SK-N-SH (cell line): Measurements from ENCODE around the gene HYCC1. TPM values are rescaled to one million over a fixed set of nuclear protein-coding genes. Genes with fewer than 3 reads are reported as not detected.

ENCODE experiments used
- CTCF ChIA-PET: fragments of 300-600, 350-600 bp; formaldehyde crosslinking; extraction: SDS; loops from one replicate; lab custom pipeline; 2021; lab: Yijun Ruan, JAX
- POLR2A ChIA-PET: fragments of 350-600 bp; sonication (Branson Sonifier 250); formaldehyde crosslinking; extraction: SDS; loops from one replicate; lab custom pipeline; 2020; ENCODE audit warnings: antibody characterized with exemption, inconsistent platforms; lab: Yijun Ruan, JAX
- DNase-seq: peaks from one replicate; pipeline ENCODE4 v3.0.0; 2012
- H2AFZ ChIP-seq: fragments of 200-600 bp; sonication (generic); 2 replicates; pipeline ENCODE4 v1.8.1; 2016; ENCODE audit warnings: antibody characterized with exemption, mild to moderate bottlenecking, low read depth
- H3F3A ChIP-seq: fragments of 200-600 bp; sonication (generic); replicated peaks from 2 replicates; pipeline ENCODE3; 2016; ENCODE audit warnings: antibody characterized with exemption, mild to moderate bottlenecking; ENCODE audit not compliant: insufficient read depth
- H3K27ac ChIP-seq, 2 experiments: fragments of 200-500 bp in 1 of 2; fragments of 200-600 bp in 1 of 2; sonication (Bioruptor generic) in 1 of 2; sonication (generic), shearing (Covaris generic) in 1 of 2; 2 replicates each; pipeline versions ENCODE4 v1.5.1 to v1.6.1; 2014 to 2016; ENCODE audit warnings: low read depth in 2 of 2, inconsistent platforms in 1 of 2, low read length in 1 of 2, mild to moderate bottlenecking in 1 of 2, mixed read lengths in 1 of 2
- H3K27me3 ChIP-seq: fragments of 200-600 bp; sonication (generic), shearing (Covaris generic); 2 replicates; pipeline ENCODE4 v1.6.1; 2016; ENCODE audit warnings: mixed run types; ENCODE audit not compliant: insufficient read depth
- H3K36me3 ChIP-seq, 2 experiments: fragments of 200-500 bp in 1 of 2; fragments of 200-600 bp in 1 of 2; sonication (Bioruptor generic) in 1 of 2; sonication (generic) in 1 of 2; replicated peaks in 1 of 2; 2 replicates each; pipeline versions ENCODE3 to v1.5.1; 2014 to 2016; ENCODE audit warnings: low read length in 1 of 2, mild to moderate bottlenecking in 1 of 2; ENCODE audit not compliant: insufficient read depth in 2 of 2, control insufficient read depth in 1 of 2
- H3K4me1 ChIP-seq, 2 experiments: fragments of 200-500 bp in 1 of 2; fragments of 200-600 bp in 1 of 2; sonication (Bioruptor generic) in 1 of 2; sonication (generic), shearing (Covaris generic) in 1 of 2; 2 replicates each; pipeline versions ENCODE4 v1.5.1 to v1.6.1; 2014 to 2016; ENCODE audit warnings: low read depth in 1 of 2, low read length in 1 of 2, mixed run types in 1 of 2; ENCODE audit not compliant: insufficient read depth in 2 of 2, control insufficient read depth in 1 of 2
- H3K4me2 ChIP-seq: fragments of 200-600 bp; sonication (generic), shearing (Covaris generic); 2 replicates; pipeline ENCODE4 v1.6.1; 2017; ENCODE audit warnings: mixed run types
- H3K4me3 ChIP-seq, 2 experiments: fragments of 200-500 bp in 1 of 2; fragments of 200-600 bp in 1 of 2; sonication (Bioruptor generic) in 1 of 2; sonication (generic), shearing (Covaris generic) in 1 of 2; 2 replicates each; pipeline versions ENCODE4 v1.5.1 to v1.8.1; 2014 to 2016; ENCODE audit warnings: low read depth in 2 of 2, inconsistent platforms in 1 of 2, low read length in 1 of 2, mild to moderate bottlenecking in 1 of 2, mixed read lengths in 1 of 2, moderate library complexity in 1 of 2
- H3K79me2 ChIP-seq: fragments of 200-600 bp; sonication (generic); 2 replicates; pipeline ENCODE4 v1.8.1; 2017; ENCODE audit warnings: mild to moderate bottlenecking; ENCODE audit not compliant: insufficient read depth
- H3K9ac ChIP-seq: fragments of 200-600 bp; sonication (generic); 2 replicates; pipeline ENCODE4 v1.6.1; 2017; ENCODE audit warnings: mixed run types
- H3K9me2 ChIP-seq: fragments of 200-600 bp; sonication (generic); 2 replicates; pipeline ENCODE4 v1.6.1; 2017; ENCODE audit warnings: mixed run types
- H3K9me3 ChIP-seq: fragments of 200-600 bp; sonication (generic); 2 replicates; pipeline ENCODE4 v1.6.1; 2017; ENCODE audit warnings: mixed run types, mild to moderate bottlenecking, moderate library complexity
- H4K20me1 ChIP-seq: fragments of 200-600 bp; sonication (generic); 2 replicates; pipeline ENCODE4 v1.6.1; 2017; ENCODE audit warnings: mild to moderate bottlenecking, mixed run types; ENCODE audit not compliant: insufficient read depth
- EP300 ChIP-seq, 2 experiments: IDR thresholded peaks; 2 replicates each; pipeline versions ENCODE4 v1.4.0 to v1.6.1; 2012; ENCODE audit warnings: borderline replicate concordance in 1 of 2, low read depth in 1 of 2, low read length in 1 of 2
- FOSL2 ChIP-seq: IDR thresholded peaks from 2 replicates; pipeline ENCODE4 v1.4.0; 2012; ENCODE audit warnings: low read depth, mild to moderate bottlenecking, moderate library complexity, borderline replicate concordance
- GABPA ChIP-seq: IDR thresholded peaks from 2 replicates; pipeline ENCODE4 v1.4.0; 2012; ENCODE audit warnings: low read depth, mild to moderate bottlenecking
- GATA2 ChIP-seq: sonication (generic); formaldehyde crosslinking; IDR thresholded peaks from 2 replicates; pipeline ENCODE4 v1.5.0; 2020; ENCODE audit warnings: mild to moderate bottlenecking, missing genetic modification reagents
- JUND ChIP-seq: IDR thresholded peaks from 2 replicates; pipeline ENCODE4 v1.4.0; 2012
- MXI1 ChIP-seq: IDR thresholded peaks from 2 replicates; pipeline ENCODE4 v1.6.1; 2012; ENCODE audit warnings: mild to moderate bottlenecking, low read depth, low read length, improper control_type of control experiment
- NFIC ChIP-seq: IDR thresholded peaks from 2 replicates; pipeline ENCODE4 v1.4.0; 2012; ENCODE audit warnings: borderline replicate concordance
- NRF1 ChIP-seq: IDR thresholded peaks from 2 replicates; pipeline ENCODE4 v1.6.1; 2012; ENCODE audit warnings: low read depth, mild to moderate bottlenecking, low read length
- POLR2AphosphoS5 ChIP-seq: IDR thresholded peaks from 2 replicates; pipeline ENCODE4 v1.6.1; 2012; ENCODE audit warnings: low read depth, low read length
- RAD21 ChIP-seq: IDR thresholded peaks from 2 replicates; pipeline ENCODE4 v1.6.1; 2012; ENCODE audit warnings: mild to moderate bottlenecking, low read length
- RCOR1 ChIP-seq: fragments of 150-350 bp; IDR thresholded peaks from 2 replicates; pipeline ENCODE4 v1.6.1; 2017; ENCODE audit warnings: antibody characterized with exemption, low read length
- RFX5 ChIP-seq: IDR thresholded peaks from 2 replicates; pipeline ENCODE4 v1.6.1; 2012; ENCODE audit warnings: mild to moderate bottlenecking, improper control_type of control experiment, low read length
- SMC3 ChIP-seq: IDR thresholded peaks from 2 replicates; pipeline ENCODE4 v1.6.1; 2012; ENCODE audit warnings: low read depth, low read length, improper control_type of control experiment
- TAF1 ChIP-seq: IDR thresholded peaks from 2 replicates; pipeline ENCODE4 v1.6.1; 2012; ENCODE audit warnings: low read depth, mild to moderate bottlenecking, low read length, moderate library complexity, borderline replicate concordance
- TCF12 ChIP-seq: IDR thresholded peaks from 2 replicates; pipeline ENCODE4 v1.4.0; 2012
- TEAD4 ChIP-seq: IDR thresholded peaks from 2 replicates; pipeline ENCODE4 v1.4.0; 2012; ENCODE audit warnings: mild to moderate bottlenecking, borderline replicate concordance; ENCODE audit not compliant: insufficient read depth
- WGBS: methylation state at CpG from one replicate; pipeline ENCODE4 v1.1.6; 2017; ENCODE audit warnings: low lambda C conversion rate; 5-methylcytosine and 5-hydroxymethylcytosine counted together
- polyA plus RNA-seq, 3 experiments: library from polyadenylated mRNA; depleted of rRNA; stranded (reverse); fragments of >200 nt; gene quantifications; 2 replicates each; pipeline ENCODE4 v1.2.3, GENCODE V29; 2012
- TF ChIP-seq, protein P1 (sequence below): fragments of 150-350 bp; IDR thresholded peaks from 2 replicates; pipeline ENCODE4 v1.6.1; 2017; ENCODE audit warnings: antibody characterized with exemption, low read length, low read depth, borderline replicate concordance

HYCC1 gene
- polyA plus RNA-seq, 1 of the 3 experiments (the other 2 are of a cell fraction), result 5.3 TPM

DNA sequence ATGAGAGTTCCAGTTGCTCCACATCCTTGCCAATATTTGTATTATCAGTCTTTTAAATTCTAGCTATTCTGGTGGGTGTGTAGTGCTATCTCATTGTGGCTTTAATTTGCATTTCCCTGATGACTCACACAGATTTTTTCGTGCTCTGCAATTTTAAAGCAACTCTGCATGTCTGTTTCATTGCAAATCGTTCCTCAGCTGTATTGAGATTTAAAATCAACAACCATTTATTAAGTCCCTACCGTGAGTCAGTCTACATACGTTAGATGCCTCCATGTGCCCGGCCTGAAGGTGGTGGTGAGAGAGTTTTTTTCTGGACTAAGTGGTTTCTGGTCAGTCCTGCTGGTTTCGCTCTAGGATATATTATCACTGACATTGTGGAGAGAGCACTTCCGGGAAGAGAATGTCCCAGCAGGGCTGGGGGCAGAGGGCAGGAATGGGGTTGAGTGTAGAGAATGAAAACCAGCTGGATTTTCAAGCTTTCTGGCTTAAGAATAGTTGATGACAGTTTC is 8.4 kb upstream of the HYCC1 start:
- no peak overlapping the region for H2AFZ ChIP-seq
- TF ChIP-seq RCOR1 (no peak), GATA2 (no peak), EP300 (IDR thresholded peaks at IDR 0.05; ENCODE audit: borderline replicate concordance in 1 of 2, low read depth in 1 of 2, low read length in 1 of 2) (no peak)
- CTCF ChIA-PET, result interaction anchor here (0.7 to 3.2 kb wide), 2 partner anchors 34 to 462 kb away, joined by 3 to 10 read pairs; no protein-coding TSS in a partner anchor
- no peak overlapping the region for H3K4me3 ChIP-seq
- H4K20me1 ChIP-seq, result no peaks in the 10 kb centered on the region
- H3K9me3 ChIP-seq, result no peaks in the 10 kb centered on the region
- no peak for DNase-seq
- H3K79me2 ChIP-seq, result no peaks in the 10 kb centered on the region
- H3K27ac ChIP-seq, result no peak overlapping the region
- peak overlapping the region; percentile 28; the same call in 1 of the 2 replicates for H3K4me2 ChIP-seq
- peaks cover 4% of the 10 kb centered on the region for H3F3A ChIP-seq
- no peaks in the 10 kb centered on the region for H3K4me1 ChIP-seq
- H3K27me3 ChIP-seq, result peaks cover 36% of the 10 kb centered on the region
- no peaks in the 10 kb centered on the region for H3K9me2 ChIP-seq
- H3K9ac ChIP-seq, result no peak overlapping the region
- H3K36me3 ChIP-seq, result no peaks in the 10 kb centered on the region
- 6% methylated on average over 7 of the region's 7 CpGs for WGBS
- POLR2A ChIA-PET, result no interaction called here

DNA sequence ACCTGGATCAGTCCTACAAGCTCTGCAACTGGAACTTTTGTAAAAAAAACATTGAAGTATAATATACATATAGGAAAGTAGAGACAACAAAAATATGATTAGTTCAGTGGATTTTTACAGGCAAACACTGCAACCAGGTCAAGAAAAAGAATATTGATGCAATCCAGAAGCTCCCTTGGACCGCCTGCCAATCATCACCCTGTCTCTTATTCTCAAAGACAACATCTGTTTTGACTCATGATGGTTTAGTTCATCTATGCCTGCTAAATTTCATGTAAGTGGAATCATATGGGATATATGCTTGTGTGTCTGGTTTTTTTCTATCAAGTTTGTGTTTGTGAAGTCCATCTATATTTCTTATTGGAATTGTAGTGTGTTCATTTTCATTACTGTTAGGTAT is 7.7 kb upstream of the HYCC1 start:
- H3K27me3 ChIP-seq, result peaks cover 29% of the 10 kb centered on the region
- no peak overlapping the region for H3K9ac ChIP-seq
- no peaks in the 10 kb centered on the region for H3K9me2 ChIP-seq
- no peaks in the 10 kb centered on the region for H3K79me2 ChIP-seq
- H3K4me1 ChIP-seq, result no peaks in the 10 kb centered on the region
- H3K4me2 ChIP-seq, result no peak overlapping the region
- 0% methylated on average over 1 of the region's 1 CpG for WGBS
- no peaks in the 10 kb centered on the region for H4K20me1 ChIP-seq
- POLR2A ChIA-PET, result no interaction called here
- no peaks in the 10 kb centered on the region for H3K9me3 ChIP-seq
- H2AFZ ChIP-seq, result no peak overlapping the region
- DNase-seq, result no peak
- no peak overlapping the region for H3K4me3 ChIP-seq
- peaks cover 4% of the 10 kb centered on the region for H3F3A ChIP-seq
- CTCF ChIA-PET, result interaction anchor here (0.6 to 3.2 kb wide), 2 partner anchors 34 to 53 kb away, joined by 3 to 10 read pairs; no protein-coding TSS in a partner anchor
- no peak overlapping the region for H3K27ac ChIP-seq
- no peaks in the 10 kb centered on the region for H3K36me3 ChIP-seq
- TF ChIP-seq SMC3, result no peak
- no peak for TF ChIP-seq MXI1
- no peak for TF ChIP-seq RFX5
- TF ChIP-seq RAD21, result no peak
- peak; percentile 41 for TF ChIP-seq TCF12
- TF ChIP-seq POLR2AphosphoS5, result no peak

DNA sequence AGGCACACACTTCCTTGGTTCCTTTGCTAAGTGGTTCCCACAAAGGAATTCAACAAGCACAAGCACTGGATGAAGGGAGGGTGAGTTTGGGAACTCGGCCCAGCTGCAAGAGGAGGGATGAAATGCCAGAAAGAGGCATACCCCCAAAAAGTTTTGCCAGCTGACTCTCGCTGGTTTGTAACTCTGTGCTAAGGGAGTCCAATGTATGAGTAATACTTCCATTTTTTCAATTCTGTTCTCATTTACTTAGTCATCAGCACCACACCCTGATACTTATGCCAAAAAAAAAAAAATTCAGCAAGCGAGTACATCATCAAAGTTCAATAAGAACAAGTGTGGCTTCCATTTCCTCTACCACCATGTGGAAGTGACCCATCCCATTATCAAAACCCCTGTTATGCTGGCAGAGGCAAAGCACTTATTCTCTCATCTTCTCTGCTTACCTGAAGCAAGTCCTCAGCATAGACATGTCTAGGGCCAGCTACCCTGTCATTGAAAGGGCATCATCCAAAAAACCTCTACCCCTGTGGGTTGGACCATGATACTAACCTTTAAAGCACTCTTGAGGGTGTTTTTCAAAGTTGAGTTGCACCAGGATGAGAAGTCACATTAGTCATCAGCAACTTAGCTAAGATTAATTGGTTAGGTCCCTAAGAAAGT is 6.9 kb upstream of the HYCC1 start:
- Histone ChIP-seq H3K27me3 (peaks cover 22% of the 10 kb centered on the region), H3K9ac (no peak overlapping the region), H3K4me1 (no peaks in the 10 kb centered on the region)
- TF ChIP-seq, protein P1, sequence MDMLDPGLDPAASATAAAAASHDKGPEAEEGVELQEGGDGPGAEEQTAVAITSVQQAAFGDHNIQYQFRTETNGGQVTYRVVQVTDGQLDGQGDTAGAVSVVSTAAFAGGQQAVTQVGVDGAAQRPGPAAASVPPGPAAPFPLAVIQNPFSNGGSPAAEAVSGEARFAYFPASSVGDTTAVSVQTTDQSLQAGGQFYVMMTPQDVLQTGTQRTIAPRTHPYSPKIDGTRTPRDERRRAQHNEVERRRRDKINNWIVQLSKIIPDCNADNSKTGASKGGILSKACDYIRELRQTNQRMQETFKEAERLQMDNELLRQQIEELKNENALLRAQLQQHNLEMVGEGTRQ, result no peak
- TF ChIP-seq TEAD4 (no peak), FOSL2 (peak; percentile 43; the same call in 1 of the 2 replicates), NFIC (peak; percentile 53; the same call in 1 of the 2 replicates), NRF1 (no peak), TAF1 (no peak), GABPA (no peak), JUND (no peak; the same call in 1 of the 2 replicates), GATA2 (no peak)
- TF ChIP-seq, all 33 proteins: peak for 2
- Histone ChIP-seq H3F3A (peaks cover 4% of the 10 kb centered on the region), H2AFZ (no peak overlapping the region), H3K79me2 (no peaks in the 10 kb centered on the region), H3K36me3 (no peaks in the 10 kb centered on the region), H4K20me1 (no peaks in the 10 kb centered on the region), H3K4me2 (0 out of 2 replicates have a peak overlapping the region, but pooled peaks have one; percentile 20), H3K9me2 (no peaks in the 10 kb centered on the region), H3K4me3 (no peak overlapping the region), H3K27ac (no peak overlapping the region), H3K9me3 (no peaks in the 10 kb centered on the region)
- 0% methylated on average over 3 of the region's 3 CpGs for WGBS
- no peak for DNase-seq
- POLR2A ChIA-PET, result no interaction called here
- CTCF ChIA-PET, result interaction anchor here (0.6 to 3.2 kb wide), 3 partner anchors 35 to 659 kb away, joined by 3 to 10 read pairs (median 3); no protein-coding TSS in a partner anchor
